IPS-11a (cell line): ENCODE measurements around the gene SNCG.
"Not testable (repeated sequence)": the region's sequence is repeated elsewhere in the genome, so short reads cannot be mapped to it uniquely, and the experiment has no call there.

Source experiments
- H3K4me3 ChIP-seq: one replicate; pipeline ENCODE4 v1.5.1; 2013; ENCODE audit warnings: low read depth, low read length, control low read depth

Gene SNCG

DNA sequence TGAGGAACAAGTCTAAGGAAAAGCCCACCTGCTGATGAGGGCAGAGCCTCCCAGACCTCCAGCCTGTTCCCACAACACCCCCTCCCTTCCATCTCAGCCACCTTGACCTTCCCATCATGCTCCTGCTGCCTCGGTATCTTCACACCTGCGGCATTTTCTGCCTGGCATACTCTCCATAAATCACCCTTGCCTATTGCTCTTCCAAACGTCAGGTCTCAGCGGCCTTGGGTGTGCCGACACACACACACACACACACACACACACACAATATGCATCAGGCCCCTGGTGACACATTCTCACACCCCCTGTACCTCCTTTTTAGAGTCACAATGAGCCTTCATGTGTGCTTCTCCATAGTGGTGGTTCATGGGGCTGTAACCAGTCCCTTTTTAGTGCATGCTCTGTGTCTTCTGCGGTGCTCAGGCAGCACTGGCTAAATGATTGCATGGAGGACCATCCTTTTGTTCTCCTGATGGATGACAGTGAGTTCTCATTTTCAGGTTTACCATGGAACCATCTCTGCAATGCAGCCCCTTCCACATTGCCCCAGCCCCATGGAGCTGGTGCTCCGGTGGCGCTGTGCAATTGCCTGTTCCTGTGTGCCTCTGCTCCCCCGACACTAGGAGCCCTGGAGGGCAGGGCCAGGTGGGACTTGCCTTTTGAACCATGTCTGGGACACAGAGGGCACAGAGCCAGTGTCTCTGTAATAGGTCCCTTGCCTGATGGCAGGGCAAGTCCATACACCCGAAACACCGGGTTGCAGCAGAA, 14.4 kb downstream of the SNCG start:
- H3K4me3 ChIP-seq = no peak overlapping the region

DNA sequence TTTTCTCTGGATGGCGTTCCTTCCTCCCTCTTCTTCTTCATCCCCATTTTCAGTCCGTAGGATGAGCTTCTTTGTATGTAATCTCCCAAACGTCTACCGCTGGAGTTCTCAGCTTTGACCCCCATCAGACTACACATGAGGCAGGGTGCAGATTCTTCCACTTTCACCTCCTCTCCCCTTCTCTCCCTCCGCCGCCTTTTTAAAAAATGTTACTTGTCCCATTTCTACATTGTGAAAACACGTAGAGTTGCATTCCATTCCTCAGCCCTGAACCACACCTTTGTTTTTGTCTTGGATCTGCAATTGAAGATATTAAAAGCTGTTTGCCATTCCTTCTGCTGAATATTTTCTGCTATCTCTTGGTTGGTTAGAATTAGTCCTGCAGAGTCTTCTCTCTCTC, 16.1 kb downstream of the SNCG start:
- no peak overlapping the region for H3K4me3 ChIP-seq

DNA sequence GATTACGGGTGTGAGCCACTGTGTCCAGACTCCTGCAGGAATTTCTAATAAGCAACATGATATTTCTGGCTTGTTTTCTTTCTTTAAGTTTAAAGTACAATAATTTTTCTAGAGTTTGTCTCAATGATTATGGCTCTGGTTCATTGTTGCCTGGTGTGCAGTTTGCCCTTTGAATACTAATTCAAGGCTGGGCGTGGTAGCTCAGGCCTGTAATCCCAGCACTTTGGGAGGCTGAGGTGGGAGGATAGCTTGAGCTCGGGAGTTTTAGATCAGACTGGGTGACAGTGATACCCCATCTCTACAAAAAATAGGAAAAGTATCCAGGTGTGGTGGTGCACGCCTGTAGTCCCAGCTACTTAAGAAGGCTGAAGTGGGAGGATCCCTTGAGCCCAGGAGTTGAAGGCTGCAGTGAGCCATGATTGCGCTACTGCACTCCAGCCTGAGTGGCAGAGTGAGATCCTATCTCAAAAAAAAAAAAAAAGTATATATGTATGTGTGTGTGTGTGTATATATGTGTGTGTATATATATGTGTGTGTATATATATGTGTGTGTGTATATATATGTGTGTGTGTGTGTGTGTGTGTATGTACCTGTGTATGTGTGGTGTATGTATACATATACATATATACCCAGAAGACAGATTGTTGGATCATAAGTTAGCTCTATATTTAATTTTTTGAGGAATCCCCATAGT, 18.1 kb downstream of the SNCG start:
- H3K4me3 ChIP-seq = no peak overlapping the region

DNA sequence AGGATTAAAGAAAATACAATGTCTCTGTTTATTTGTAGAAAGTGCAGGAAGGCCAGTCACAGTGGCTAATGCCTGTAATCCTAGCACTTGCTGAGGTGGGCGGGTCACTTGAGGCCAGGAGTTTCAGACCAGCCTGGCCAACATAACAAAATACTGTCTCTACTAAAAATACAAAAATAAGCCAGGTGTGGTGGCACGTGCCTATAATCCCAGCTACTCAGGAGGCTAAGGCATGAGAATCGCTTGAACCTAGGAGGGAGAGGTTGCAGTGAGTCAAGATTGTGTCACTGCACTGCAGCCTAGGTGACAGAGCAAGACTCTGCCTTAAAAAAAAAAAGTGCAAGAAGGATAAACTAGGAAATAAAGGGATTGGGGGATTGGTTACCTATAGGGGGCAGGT, 20.1 kb downstream of the SNCG start:
- H3K4me3 ChIP-seq = not testable (repeated sequence)

DNA sequence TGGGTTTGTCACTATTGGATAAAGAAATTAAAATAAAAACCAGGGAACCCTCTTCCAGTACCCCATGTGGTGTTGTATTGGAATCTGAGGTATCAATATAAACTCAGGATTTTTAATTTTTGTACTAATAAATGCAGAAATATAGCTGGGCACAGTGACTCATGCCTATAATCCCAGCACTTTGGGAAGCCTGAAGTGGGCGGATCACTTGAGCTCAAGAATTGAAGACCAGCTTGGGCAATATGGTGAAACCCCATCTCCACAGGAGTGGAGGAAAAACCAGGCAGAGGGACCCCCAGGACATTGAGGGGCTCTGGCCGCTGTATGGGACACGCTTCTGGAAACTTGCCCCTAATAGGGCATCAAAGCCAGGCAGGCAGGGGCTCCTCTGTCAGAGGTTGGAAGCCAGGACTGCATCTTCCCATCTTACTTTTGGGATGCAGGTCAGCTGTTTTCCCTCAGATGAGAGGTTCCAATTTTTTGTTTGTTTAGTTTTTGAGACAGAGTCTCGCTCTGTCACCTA, 21.0 kb downstream of the SNCG start:
- no peak overlapping the region for H3K4me3 ChIP-seq

DNA sequence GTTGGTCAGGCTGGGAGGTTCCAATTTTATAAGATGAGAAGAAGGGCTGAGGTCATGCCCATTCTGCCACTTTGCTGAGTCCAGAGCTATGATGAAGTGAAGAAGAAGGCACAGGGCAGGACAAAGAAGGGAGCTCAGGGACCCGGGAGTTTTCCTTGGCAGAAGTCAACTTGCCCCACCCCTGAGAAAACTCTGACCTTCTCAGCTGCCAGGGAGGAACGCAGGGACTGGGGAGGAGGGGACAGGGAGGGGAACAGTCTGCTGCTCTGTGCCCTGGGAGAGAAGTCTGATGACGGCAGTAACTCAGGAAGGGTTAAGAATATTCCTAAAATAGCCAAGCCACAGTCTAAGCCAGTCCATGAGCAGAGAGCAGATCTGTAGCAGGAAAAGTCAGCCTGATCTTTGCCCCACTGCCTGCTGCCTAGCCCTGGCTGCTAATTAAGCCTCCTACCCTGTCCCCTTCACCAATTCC, 21.6 kb downstream of the SNCG start:
- no peak overlapping the region for H3K4me3 ChIP-seq

DNA sequence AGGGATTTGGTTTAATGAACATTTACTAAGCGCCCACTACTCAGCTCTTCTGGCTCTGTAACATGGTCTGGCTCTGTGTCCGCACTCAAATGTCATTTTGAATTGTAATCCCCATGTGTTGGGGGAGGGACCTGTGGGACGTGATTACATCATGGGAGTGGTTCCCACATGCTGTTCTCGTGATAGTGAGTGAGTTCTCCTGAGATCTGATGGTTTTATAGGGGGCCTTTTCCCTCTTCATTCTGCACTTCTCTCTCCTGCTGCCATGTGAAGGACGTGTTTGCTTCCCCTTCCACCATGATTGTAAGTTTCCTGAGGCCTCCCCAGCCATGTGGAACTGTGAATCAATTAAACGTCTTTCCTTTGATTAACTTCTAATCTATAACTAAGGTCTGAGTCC, 22.6 kb downstream of the SNCG start:
- H3K4me3 ChIP-seq = not testable (repeated sequence)

DNA sequence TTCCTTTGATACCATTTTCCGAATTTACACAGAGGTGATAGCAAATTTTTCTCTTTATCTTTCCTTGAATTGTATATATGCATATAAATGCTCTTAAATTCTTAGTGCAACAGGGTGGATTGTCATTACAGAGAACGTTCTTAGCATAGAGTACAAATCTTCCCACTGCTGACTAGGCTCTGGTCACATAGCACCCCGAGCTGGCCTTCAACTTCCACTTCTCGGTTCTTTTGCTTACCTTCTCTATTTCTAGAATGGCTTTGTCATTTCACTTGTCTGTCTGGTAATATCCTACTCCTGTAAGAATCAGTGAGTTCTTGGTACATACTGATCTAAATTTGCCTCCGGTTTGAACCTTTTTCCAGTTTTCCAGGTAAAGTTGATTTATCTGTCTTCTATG, 23.3 kb downstream of the SNCG start:
- no peak overlapping the region for H3K4me3 ChIP-seq

DNA sequence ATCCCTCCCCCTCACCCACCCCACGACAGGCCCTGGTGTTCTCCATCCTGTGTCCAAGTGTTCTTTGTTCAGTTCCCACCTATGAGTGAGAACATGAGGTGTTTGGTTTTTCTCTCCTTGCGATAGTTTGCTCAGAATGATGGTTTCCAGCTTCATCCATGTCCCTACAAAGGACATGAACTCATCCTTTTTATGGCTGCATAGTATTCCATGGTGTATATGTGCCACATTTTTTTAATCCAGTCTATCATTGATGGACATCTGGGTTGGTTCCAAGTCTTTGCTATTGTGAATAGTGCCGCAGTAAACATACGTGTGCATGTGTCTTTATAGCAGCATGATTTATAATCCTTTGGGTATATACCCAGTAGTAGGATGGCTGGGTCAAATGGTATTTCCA, 26.1 kb downstream of the SNCG start:
- H3K4me3 ChIP-seq = not testable (repeated sequence)

DNA sequence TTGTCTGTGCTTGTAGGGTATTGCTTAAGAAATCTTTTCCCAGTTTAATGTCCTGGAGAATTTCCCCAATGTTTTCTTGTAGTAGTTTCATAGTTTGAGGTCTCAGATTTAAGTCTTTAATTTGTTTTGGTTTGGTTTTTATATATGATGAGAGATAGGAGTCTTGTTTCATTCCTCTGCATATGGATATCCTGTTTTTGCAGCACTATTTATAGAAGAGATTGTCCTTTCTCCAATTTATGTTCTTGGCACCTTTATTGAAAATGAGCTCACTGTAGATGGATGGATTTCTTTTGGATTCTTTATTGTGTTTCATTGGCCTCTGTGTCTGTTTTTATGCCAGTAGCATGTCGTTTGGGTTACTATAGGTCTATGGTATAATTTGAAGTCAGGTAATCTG, 30.1 kb downstream of the SNCG start:
- no peak overlapping the region for H3K4me3 ChIP-seq

DNA sequence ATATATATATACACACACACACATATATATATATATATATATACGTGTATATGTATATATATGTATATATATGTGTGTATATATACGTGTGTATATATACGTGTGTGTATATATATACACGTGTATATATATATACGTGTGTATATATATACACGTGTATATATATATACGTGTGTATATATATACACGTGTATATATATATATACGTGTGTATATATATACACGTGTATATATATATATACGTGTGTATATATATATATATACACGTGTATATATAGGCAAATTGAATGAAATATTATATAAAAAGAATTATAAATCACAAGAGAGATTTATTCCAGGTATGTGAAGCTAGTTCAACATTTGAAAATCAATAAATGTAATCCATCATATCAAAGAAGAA, 33.0 kb downstream of the SNCG start:
- H3K4me3 ChIP-seq = not testable (repeated sequence)

DNA sequence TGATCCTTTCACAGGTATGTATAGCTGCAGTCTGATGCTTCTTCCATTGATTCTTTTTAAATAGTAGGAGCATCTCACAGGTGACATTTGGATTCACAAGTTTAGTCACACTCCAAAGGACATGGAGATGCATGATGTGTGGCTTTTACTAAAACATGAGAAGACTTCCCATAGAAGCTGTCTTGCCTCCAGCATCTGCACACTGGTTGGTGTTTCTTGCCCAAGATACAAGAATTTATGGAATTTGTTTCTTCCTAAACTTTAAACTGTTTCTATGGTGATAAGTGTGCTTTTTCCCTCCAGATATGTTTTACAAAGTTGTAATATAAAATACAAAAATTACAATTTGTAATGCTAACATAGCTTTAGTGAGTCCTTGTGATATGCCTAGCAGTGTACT, 34.1 kb downstream of the SNCG start:
- no peak overlapping the region for H3K4me3 ChIP-seq

DNA sequence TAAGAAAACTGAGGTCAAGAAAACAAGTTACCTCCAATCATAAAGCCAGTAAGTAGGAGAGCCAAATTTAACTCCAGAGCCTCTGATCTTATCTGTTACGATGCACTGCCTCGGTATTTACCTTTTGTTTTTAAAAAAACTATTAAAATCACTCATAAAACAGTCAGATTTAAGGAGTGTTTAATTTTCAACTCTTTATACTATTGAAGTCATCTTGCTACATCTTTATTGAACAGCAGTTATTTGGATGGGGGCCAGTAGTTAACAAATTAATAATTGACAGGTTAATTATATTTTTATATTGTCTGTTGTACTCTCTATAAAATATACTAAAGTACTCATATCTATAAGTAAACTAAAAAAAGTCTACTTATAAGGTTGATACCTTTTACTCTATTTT, 34.5 kb downstream of the SNCG start:
- H3K4me3 ChIP-seq = no peak overlapping the region

DNA sequence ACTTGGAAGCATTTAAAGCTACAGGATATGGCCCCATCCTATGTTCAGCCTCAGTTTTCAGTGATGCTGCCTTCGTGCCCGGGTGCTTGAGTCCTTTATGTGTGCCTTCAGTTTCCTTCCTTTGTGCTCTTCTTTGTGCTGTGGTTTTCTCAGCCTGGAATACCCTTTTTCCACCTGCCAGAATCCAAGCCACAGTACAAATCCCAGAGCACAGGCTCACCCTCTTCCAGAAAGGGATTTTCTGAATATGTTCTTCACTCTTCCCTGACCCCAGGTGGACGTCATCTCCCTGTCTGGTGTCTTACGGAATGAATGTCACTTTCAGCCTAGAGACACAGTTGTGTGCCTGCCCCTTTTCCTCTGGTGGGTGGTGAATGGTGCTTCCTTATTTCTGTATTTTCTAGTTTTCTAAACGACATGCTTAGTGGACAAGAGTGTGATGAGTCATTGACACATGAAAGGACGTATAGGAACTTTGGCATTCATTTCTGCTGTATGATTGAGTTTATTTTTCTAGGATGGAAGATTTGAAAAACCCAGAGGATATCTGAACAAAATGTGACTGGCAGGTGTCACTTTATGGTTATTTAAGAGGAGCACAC, 41.5 kb downstream of the SNCG start:
- not testable (repeated sequence) for H3K4me3 ChIP-seq

DNA sequence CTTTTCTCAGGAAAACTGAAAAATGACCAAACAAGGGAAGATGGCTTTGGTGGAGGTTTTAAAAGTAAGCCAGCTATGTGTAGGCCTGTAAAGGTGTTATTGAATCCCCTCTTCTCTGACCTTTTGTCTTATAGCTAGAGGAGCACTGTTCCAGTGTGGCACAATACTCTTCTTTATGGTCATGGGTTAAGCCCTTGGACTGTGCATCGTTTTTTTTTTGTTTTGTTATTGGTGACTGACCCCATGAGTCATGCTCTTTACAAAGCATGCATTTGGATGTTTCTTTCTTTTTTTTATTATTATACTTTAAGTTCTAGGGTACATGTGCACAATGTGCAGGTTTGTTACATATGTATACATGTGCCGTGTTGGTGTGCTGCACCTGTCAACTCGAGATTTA, 42.1 kb downstream of the SNCG start:
- no peak overlapping the region for H3K4me3 ChIP-seq

DNA sequence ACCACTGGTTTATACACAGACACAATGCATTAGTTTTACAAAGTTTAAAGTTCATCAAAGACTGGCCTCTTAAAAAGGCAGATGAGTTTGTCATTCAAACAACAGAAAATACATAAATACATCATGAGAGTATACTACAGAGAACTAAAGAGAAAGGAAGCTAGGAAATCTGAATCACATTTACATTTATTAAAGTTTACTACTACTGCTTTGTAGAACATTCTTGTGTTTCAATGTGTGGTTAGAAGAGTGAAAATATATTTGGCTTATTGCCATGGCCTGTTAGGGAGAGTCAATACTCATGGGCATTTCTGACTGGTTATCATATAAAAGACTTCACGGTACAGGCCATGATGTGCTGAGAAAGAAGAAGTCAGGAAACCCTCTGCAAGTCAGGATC, 48.7 kb downstream of the SNCG start:
- not testable (repeated sequence) for H3K4me3 ChIP-seq

DNA sequence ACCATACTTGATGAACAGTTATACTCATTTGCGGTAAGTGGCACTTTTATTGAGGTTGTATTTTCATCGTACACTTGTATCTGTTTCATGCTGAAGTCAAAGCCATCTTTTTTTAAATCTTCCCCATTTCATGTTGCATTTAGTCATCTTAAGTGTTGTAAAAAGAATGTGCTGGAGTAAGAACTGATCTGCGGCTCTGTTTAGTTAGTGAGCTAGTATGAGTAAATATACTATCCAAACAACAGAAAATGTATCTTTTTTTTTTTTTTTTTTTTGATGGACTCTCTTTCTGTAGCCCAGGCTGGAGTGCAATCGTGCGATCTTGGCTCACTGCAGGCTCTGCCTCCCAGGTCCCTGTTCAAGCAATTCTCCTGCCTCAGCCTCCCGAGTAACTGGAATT, 49.3 kb downstream of the SNCG start:
- H3K4me3 ChIP-seq = not testable (repeated sequence)

DNA sequence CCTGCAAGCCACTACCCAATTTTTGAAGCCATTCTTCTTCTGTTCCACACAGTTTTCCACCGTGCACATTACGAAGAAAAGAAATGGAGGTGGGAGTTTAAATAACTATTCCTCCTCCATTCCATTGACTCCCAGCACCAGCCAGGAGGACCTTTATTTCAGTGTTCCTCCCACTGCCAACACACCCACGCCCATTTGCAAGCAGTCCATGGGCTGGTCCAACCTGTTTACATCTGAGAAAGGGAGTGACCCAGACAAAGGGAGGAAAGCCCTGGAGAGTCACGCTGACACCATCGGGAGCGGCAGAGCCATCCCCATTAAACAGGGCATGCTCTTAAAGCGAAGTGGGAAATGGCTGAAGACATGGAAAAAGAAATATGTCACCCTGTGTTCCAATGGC, 49.9 kb downstream of the SNCG start:
- H3K4me3 ChIP-seq = not testable (repeated sequence)

DNA sequence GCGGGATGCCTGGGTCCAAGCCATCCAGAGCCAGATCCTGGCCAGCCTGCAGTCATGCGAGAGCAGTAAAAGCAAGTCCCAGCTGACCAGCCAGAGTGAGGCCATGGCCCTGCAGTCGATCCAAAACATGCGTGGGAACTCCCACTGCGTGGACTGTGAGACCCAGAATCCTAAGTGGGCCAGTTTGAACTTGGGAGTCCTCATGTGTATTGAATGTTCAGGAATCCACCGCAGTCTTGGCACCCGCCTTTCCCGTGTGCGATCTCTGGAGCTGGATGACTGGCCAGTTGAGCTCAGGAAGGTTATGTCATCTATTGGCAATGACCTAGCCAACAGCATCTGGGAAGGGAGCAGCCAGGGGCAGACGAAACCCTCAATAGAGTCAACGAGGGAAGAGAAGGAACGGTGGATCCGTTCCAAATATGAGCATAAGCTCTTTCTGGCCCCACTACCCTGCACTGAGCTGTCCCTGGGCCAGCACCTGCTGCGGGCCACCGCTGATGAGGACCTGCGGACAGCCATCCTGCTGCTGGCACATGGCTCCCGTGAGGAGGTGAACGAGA, 50.8 kb downstream of the SNCG start:
- not testable (repeated sequence) for H3K4me3 ChIP-seq
